H9 (cell line): ENCODE measurements around the gene SH3RF3. TPM values are rescaled to one million over a fixed set of nuclear protein-coding genes. Genes with fewer than 3 reads are reported as not detected.

Experiments
- DNase-seq: peaks from one replicate; pipeline ENCODE4 v3.0.0-alpha.2; 2017
- H2AFZ ChIP-seq: one replicate; pipeline ENCODE4 v1.6.1; 2013; ENCODE audit warnings: mild to moderate bottlenecking, low read length, control low read depth, moderate library complexity
- H2AK5ac ChIP-seq: 2 replicates; pipeline ENCODE4 v1.6.1; 2013; ENCODE audit warnings: low read length, control low read depth, mixed read lengths; ENCODE audit not compliant: insufficient read length
- H2BK120ac ChIP-seq: one replicate; pipeline ENCODE4 v1.6.1; 2013; ENCODE audit warnings: low read depth, mild to moderate bottlenecking, low read length, control low read depth, inconsistent platforms; ENCODE audit not compliant: poor library complexity, severe bottlenecking
- H2BK12ac ChIP-seq: 2 replicates; pipeline ENCODE4 v1.6.1; 2013; ENCODE audit warnings: low read length, control low read depth, mixed read lengths, low read depth; ENCODE audit not compliant: insufficient read length
- H2BK15ac ChIP-seq: 2 replicates; pipeline ENCODE4 v1.6.1; 2013; ENCODE audit warnings: low read depth, low read length, control low read depth
- H2BK20ac ChIP-seq: one replicate; pipeline ENCODE4 v1.6.1; 2013; ENCODE audit warnings: low read depth, mild to moderate bottlenecking, low read length, control low read depth, inconsistent platforms; ENCODE audit not compliant: poor library complexity, severe bottlenecking
- H2BK5ac ChIP-seq: 2 replicates; pipeline ENCODE4 v1.6.1; 2013; ENCODE audit warnings: low read length, control low read depth, mixed read lengths; ENCODE audit not compliant: insufficient read length
- H3K14ac ChIP-seq: 2 replicates; pipeline ENCODE4 v1.6.1; 2013; ENCODE audit warnings: low read length, control low read depth; ENCODE audit not compliant: insufficient read depth
- H3K18ac ChIP-seq: 2 replicates; pipeline ENCODE4 v1.6.1; 2013; ENCODE audit warnings: low read depth, mild to moderate bottlenecking, mixed read lengths, low read length, control low read depth; ENCODE audit not compliant: insufficient read length
- H3K23ac ChIP-seq: 2 replicates; pipeline ENCODE4 v1.6.1; 2013; ENCODE audit warnings: low read length, control low read depth, mixed read lengths, low read depth; ENCODE audit not compliant: insufficient read length
- H3K23me2 ChIP-seq: 2 replicates; pipeline ENCODE4 v1.6.1; 2013; ENCODE audit warnings: low read depth, mild to moderate bottlenecking, mixed read lengths, low read length, control low read depth; ENCODE audit not compliant: insufficient read length, poor library complexity, severe bottlenecking
- H3K27ac ChIP-seq: 2 replicates; pipeline ENCODE4 v1.5.1; 2013; ENCODE audit warnings: low read length, control low read depth, mixed read lengths, low read depth; ENCODE audit not compliant: insufficient read length
- H3K27me3 ChIP-seq: 2 replicates; pipeline ENCODE4 v1.6.1; 2013; ENCODE audit warnings: low read length, control low read depth, inconsistent platforms; ENCODE audit not compliant: insufficient read depth
- H3K4ac ChIP-seq: 2 replicates; pipeline ENCODE4 v1.6.1; 2013; ENCODE audit warnings: low read depth, mild to moderate bottlenecking, control low read depth, inconsistent platforms, low read length, moderate library complexity
- H3K4me1 ChIP-seq: 2 replicates; pipeline ENCODE4 v1.6.1; 2013; ENCODE audit warnings: low read length, control low read depth, inconsistent platforms; ENCODE audit not compliant: insufficient read depth
- H3K4me2 ChIP-seq: 2 replicates; pipeline ENCODE4 v1.6.1; 2013; ENCODE audit warnings: low read length, control low read depth, mixed read lengths; ENCODE audit not compliant: insufficient read length, insufficient read depth
- H3K56ac ChIP-seq: 2 replicates; pipeline ENCODE4 v1.6.1; 2013; ENCODE audit warnings: low read depth, mild to moderate bottlenecking, mixed read lengths, low read length, control low read depth; ENCODE audit not compliant: insufficient read length
- H3K79me1 ChIP-seq: 2 replicates; pipeline ENCODE4 v1.6.1; 2013; ENCODE audit warnings: low read depth, mild to moderate bottlenecking, moderate library complexity, low read length, control low read depth, inconsistent platforms; ENCODE audit not compliant: insufficient read depth, poor library complexity, severe bottlenecking
- H3K79me2 ChIP-seq: 2 replicates; pipeline ENCODE4 v1.6.1; 2013; ENCODE audit warnings: low read length, control low read depth, inconsistent platforms; ENCODE audit not compliant: insufficient read depth
- H3K9ac ChIP-seq: 2 replicates; pipeline ENCODE4 v1.6.1; 2013; ENCODE audit warnings: low read length, control low read depth, mixed read lengths; ENCODE audit not compliant: insufficient read length; ENCODE audit errors: extremely low read depth
- H3K9me3 ChIP-seq: one replicate; pipeline ENCODE4 v1.6.1; 2013; ENCODE audit warnings: low read depth, low read length, inconsistent platforms; ENCODE audit not compliant: control insufficient read depth
- H3T11ph ChIP-seq: one replicate; pipeline ENCODE4 v1.6.1; 2013; ENCODE audit warnings: mild to moderate bottlenecking, low read length, control low read depth, inconsistent platforms
- H4K20me1 ChIP-seq: one replicate; pipeline ENCODE4 v1.6.1; 2013; ENCODE audit not compliant: control insufficient read depth, insufficient read length, insufficient read depth
- H4K5ac ChIP-seq: 2 replicates; pipeline ENCODE4 v1.6.1; 2013; ENCODE audit warnings: low read depth, mild to moderate bottlenecking, mixed read lengths, low read length, control low read depth; ENCODE audit not compliant: insufficient read length
- H4K8ac ChIP-seq: replicated peaks from 2 replicates; pipeline ENCODE4 v1.6.1; 2013; ENCODE audit warnings: low read length, control low read depth, mixed read lengths, low read depth; ENCODE audit not compliant: insufficient read length
- H4K91ac ChIP-seq: 2 replicates; pipeline ENCODE4 v1.6.1; 2013; ENCODE audit warnings: low read depth, mild to moderate bottlenecking, moderate library complexity, mixed read lengths, low read length, control low read depth; ENCODE audit not compliant: insufficient read length
- H3K27ac Mint-ChIP-seq, 3 experiments: 2 replicates in 2 of 3; 3 replicates in 1 of 3; pipeline ENCODE4 v1.8.0; 2020 to 2021; ENCODE audit warnings: mixed read lengths in 3 of 3, mild to moderate bottlenecking in 1 of 3, moderate library complexity in 1 of 3
- H3K27me3 Mint-ChIP-seq: 2 replicates; pipeline ENCODE4 v1.8.0; 2021; ENCODE audit warnings: low read depth, mild to moderate bottlenecking, moderate library complexity, mixed read lengths
- H3K36me3 Mint-ChIP-seq, 3 experiments: 2 replicates in 2 of 3; 3 replicates in 1 of 3; pipeline ENCODE4 v1.8.0; 2020 to 2021; ENCODE audit warnings: low read depth in 3 of 3, mixed read lengths in 3 of 3; ENCODE audit not compliant: insufficient read depth in 1 of 3
- H3K4me1 Mint-ChIP-seq, 2 experiments: 2 replicates each; pipeline ENCODE4 v1.8.0; 2020; ENCODE audit warnings: mixed read lengths in 2 of 2
- H3K4me3 Mint-ChIP-seq, 2 experiments: 2 replicates in 1 of 2; 3 replicates in 1 of 2; pipeline ENCODE4 v1.8.0; 2020 to 2021; ENCODE audit warnings: mild to moderate bottlenecking in 2 of 2, mixed read lengths in 2 of 2, moderate library complexity in 1 of 2
- H3K9me3 Mint-ChIP-seq, 2 experiments: 2 replicates in 1 of 2; 3 replicates in 1 of 2; pipeline ENCODE4 v1.8.0; 2020; ENCODE audit warnings: mild to moderate bottlenecking in 2 of 2, mixed read lengths in 2 of 2, moderate library complexity in 1 of 2
- WGBS: extraction: QIAGEN DNeasy Blood & Tissue Kit; methylation state at CpG from one replicate; pipeline ENCODE4 v1.1.7; 2013; ENCODE audit warnings: missing lambda C conversion rate, low lambda C conversion rate, mixed read lengths; ENCODE audit not compliant: insufficient read length; ENCODE audit errors: extremely low coverage; 5-methylcytosine and 5-hydroxymethylcytosine counted together
- total RNA-seq: library from RNA; stranded (reverse); gene quantifications from 2 replicates; pipeline ENCODE4 v1.2.1, GENCODE V29; 2021
- TF ChIP-seq, protein P1 (sequence below): fragments of 200-600 bp; sonication (generic); conservative IDR thresholded peaks from 3 replicates; pipeline ENCODE4 v1.8.0; 2021; ENCODE audit warnings: antibody characterized with exemption, mild to moderate bottlenecking

Gene SH3RF3
- total RNA-seq, 1 experiment from 2014 or later = 0.46 TPM

- Histone ChIP-seq H4K91ac (no peak overlapping the region), H3K14ac (no peak overlapping the region), H3K56ac (no peak overlapping the region), H4K8ac (no peak overlapping the region), H3K4me2 (no peak overlapping the region), H3K23me2 (no peaks in the 10 kb centered on the region), H2BK120ac (no peak overlapping the region), H3K27ac (no peak overlapping the region), H3K79me2 (no peaks in the 10 kb centered on the region), H4K20me1 (no peaks in the 10 kb centered on the region), H4K5ac (no peak overlapping the region), H3T11ph (no peak overlapping the region), H3K9ac (no peak overlapping the region), H3K4me1 (peaks cover 7% of the 10 kb centered on the region; the same call in 1 of the 2 replicates), H2AK5ac (no peak overlapping the region), H2BK12ac (no peak overlapping the region), H3K23ac (no peak overlapping the region), H2AFZ (no peak overlapping the region), H3K18ac (no peak overlapping the region), H2BK5ac (no peak overlapping the region), H3K4ac (no peak overlapping the region), H3K27me3 (no peaks in the 10 kb centered on the region), H2BK20ac (no peak overlapping the region), H3K9me3 (no peaks in the 10 kb centered on the region), H2BK15ac (no peak overlapping the region), H3K79me1 (no peaks in the 10 kb centered on the region)
- peaks cover 17% of the 10 kb centered on the region for H3K27me3 Mint-ChIP-seq
- TF ChIP-seq, protein P1, sequence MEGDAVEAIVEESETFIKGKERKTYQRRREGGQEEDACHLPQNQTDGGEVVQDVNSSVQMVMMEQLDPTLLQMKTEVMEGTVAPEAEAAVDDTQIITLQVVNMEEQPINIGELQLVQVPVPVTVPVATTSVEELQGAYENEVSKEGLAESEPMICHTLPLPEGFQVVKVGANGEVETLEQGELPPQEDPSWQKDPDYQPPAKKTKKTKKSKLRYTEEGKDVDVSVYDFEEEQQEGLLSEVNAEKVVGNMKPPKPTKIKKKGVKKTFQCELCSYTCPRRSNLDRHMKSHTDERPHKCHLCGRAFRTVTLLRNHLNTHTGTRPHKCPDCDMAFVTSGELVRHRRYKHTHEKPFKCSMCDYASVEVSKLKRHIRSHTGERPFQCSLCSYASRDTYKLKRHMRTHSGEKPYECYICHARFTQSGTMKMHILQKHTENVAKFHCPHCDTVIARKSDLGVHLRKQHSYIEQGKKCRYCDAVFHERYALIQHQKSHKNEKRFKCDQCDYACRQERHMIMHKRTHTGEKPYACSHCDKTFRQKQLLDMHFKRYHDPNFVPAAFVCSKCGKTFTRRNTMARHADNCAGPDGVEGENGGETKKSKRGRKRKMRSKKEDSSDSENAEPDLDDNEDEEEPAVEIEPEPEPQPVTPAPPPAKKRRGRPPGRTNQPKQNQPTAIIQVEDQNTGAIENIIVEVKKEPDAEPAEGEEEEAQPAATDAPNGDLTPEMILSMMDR = no peak
- DNase-seq = peak; percentile 18
- H3K9me3 Mint-ChIP-seq = no peaks in the 10 kb centered on the region
- no peaks in the 10 kb centered on the region for H3K36me3 Mint-ChIP-seq
- peaks cover 32 to 34% of the 10 kb centered on the region in 2 experiments for H3K4me1 Mint-ChIP-seq
- H3K27ac Mint-ChIP-seq = no peak overlapping the region
- no CpG with 5 or more reads among the region's 13 CpGs for WGBS
- no peak overlapping the region for H3K4me3 Mint-ChIP-seq
These were observed 252.4 kb downstream of the SH3RF3 start for GRCh38 chr2:109381327-109381820.
